Activated effector memory CD4-positive, alpha-beta T cell treated with Interleukin-2 at 50 U/mL for 16 hours (primary cell): ENCODE measurements around the gene NUDT3.
A peak's percentile ranks its signal among the peaks of the same experiment; 100 is the strongest.
"Not testable (repeated sequence)": the region's sequence is repeated elsewhere in the genome, so short reads cannot be mapped to it uniquely, and the experiment has no call there.

Experiments
- DNase-seq: peaks from one replicate; pipeline ENCODE4 v3.0.0-alpha.2; 2020

NUDT3 gene

DNA sequence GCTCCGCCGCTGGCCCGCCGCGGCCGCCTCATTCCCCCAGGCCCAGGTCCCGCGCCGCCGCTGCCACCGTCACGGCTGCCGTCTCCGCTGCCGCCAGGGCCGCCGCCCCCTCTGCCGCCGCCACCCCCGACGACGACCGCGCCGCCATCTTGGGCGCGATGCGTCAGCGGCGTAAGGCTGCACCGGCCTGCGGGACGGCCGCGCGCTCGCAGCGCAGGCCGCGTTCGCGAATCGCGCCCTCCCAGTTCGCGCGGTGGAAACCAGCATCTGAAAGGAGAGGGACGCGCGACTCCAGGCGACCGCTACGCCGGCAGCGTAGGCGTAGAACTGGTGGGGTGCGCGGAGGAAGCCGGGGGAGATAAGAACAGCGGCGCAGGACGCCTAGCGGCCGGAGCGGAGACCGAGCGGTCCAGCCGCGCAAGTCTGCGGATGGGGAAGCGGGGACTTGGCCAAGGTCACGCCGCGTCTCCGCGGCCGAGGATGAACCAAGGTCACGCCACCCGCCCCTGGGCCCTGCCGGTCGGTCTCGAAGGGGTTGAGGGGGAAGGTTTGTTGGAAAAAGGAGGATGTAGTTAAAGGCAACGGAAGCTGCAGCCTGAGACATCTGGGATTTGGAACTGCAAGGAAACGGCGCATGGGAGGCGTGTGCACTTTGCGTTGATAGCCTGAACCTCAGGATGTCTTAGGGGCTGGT lies at the start of gene NUDT3:
Gene NUDT3, minus strand, starts transcription at position 173 of the 694 bp plus-strand sequence. CDS start 307 bp downstream, outside the sequence.
- peak; percentile 92 for DNase-seq

DNA sequence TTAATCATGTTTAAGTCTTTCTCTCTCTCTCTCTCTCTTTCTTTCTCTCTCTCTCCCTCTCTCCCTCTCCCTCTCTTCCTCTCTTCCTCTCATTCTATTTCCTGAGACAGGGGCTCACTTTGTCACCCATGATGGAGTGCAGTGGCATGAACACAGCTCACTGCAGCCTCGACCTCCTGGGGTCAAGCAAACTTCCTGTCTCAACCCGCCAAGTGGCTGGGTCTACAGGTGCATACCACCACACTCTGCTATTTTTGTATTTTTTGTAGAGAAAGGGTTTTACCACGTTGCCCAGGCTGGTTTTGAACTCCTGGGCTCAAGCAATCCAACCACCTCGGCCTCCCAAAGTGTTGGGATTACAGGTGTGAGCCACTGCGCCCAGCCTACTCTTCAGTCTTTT lies 49.1 kb upstream of the NUDT3 start:
- no peak for DNase-seq

DNA sequence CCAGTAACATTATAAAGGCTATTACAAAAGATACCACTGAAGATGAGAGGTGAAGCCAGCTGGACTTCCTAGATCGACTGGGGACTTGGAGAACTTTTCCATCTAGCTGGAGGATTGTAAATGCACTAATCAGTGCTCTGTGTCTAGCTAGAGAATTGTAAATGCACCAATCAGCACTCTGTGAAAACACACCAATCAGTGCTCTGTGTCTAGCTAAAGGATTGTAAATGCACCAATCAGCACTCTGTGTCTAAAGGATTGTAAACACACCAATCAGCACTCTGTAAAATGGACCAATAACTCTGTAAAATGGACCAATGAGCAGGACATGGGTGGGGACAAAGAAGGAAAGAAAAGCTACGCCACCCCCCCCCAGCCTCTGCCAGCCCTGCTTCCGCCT lies 47.0 kb upstream of the NUDT3 start:
- DNase-seq, result no peak

DNA sequence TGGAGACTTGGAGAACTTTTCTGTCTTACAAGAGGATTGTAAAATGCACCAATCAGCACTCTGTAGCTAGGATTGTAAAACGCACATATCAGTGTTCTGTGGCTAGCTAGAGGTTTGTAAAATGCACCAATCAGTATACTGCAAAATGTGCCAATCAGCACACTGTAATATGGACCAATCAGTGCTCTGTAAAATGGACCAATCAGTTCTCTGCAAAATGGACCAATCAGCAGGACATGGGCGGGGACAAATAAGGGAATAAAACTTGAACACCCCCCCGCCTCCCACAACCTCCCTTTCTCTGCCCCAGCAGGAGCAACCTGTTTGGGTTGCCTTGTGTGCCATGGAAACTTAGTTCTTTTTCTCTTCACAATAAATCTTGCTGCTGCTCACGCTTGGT lies 46.2 kb upstream of the NUDT3 start:
- no peak for DNase-seq

DNA sequence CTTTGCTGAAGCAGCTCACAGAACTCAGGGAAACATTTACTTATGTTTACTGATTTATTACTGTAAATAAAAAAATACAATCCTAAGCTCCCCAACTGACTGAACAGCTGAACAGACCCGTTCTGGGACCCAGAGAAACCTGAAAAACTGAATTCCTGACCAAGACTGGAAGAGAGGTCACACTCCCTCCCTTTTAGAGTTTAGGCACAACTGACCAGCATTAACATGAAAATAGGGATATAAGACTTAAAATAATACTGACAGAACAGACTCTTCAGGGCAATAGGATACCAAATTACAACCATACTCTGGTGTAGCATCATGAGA lies 45.1 kb upstream of the NUDT3 start:
- DNase-seq, result no peak

DNA sequence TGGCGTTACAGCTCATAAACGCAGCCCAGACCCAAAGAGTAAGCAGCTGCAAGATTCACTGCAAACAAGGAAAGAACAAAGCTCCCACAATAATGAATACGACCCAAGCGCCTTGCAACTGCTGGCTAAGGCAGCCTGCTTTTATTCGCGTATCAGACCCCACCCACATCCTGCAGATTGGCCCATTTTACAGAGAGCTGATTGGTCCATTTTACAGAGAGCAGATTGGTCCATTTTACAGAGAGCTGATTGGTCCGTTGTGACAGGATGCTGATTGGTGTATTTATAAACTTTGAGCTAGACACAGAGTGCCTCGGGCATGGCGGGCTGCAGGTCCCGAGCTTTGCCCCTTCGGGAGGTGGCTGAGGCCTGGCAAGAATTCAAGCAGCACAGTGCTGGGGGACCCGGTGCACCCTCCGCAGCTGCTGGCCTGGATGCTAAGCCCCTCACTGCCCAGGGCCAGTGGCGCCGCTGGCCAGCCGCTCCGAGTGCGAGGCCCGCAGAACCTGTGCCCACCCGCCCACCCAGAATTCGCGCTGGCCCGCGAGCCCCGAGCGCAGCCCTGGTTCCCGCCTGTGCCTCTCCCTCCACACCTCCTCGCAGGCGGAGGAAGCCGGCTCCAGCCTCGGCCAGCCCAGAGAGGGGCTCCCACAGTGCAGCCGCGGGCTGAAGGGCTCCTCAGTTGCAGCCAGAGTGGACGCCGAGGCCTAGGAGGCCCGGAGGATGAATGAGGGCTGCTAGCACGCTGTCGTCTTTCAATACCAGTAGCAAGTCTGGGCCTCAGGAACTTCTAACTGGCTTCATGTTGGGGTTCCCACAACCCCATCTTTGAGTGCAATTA lies 44.6 kb upstream of the NUDT3 start:
- DNase-seq, result no peak

DNA sequence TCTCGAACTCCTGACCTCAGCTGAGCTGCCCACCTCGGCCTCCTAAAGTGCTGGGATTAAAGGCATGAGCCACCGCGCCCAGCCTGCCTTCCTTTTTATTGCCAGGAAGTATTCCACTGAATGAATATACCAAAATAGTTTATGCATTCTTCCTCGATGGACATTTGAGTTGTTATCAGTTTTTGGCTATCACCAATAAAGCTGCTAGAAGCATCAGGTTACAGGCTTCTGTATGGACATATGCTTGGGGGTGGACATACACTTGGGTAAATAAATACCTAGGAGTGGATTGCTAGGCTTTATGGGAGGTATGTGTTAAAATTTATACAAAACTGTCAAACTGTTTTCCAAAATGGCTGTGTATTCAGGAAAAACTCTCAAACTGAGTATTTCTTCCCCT lies 43.4 kb upstream of the NUDT3 start:
- DNase-seq, result no peak

DNA sequence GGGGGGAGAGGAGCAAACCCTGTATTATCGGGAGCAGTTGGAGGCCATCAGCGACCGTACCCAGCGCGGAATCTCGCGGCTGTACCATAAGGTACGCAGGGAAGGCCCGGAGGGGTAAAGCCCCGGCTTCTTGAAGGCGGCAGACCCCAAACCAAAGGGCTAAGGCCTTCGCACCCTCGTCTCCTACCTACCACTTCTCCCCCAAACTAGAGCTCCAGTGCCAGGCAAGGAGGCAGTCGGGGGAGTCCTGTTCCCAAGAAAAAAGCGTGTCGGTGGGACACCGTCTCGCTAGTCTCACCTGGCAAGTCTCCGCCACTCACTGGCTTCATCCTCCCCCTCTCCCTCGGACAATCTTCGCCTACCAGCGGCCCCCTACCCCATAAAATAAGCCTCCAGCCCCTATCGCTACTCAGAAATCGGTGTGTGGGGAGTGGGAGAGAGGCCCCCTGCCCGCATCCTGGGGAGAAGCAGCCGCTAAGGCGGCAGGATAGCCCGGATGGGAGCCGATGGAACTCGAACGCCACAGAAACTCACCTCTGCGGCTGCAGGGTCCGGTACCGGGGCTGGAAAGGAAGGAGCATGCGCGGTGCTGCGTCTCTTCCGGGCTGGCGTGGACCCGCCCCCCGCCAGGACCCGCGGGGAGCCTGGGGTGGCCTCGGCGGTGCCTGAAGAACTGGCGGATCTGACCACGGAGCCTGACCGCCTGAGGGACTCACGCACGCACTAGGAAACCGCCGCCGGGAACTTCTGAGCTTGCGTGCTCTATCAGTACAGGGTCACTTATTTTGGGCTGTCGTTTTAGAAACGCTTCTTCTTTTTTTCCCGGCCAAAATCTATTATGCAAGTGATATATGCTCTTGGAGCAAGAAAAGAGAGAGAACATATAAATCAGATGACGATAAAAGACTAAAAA lies 33.3 kb upstream of the NUDT3 start, which contains the start of gene RPS10:
Gene RPS10, minus strand, starts transcription at position 572 of the 913 bp plus-strand sequence. CDS start 848 bp downstream, outside the sequence.
- DNase-seq, result peak; percentile 87

DNA sequence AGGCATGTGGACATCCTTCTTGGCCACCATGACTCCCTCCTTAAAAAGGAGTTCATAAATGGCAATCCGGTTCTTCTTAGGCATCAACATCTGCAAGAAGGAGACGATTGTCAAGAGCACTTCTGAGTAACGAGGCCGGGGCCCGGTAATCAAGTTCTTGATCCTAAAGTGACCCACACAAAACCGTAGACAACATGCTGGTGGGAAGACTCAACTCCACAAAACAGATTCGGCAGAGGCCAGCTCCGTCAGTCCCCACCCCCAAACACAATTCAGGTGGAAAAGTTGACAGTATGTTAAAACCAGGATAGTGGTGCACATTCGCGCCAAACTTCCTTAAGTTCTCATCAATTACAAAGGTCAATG lies 32.6 kb upstream of the NUDT3 start:
- no peak for DNase-seq

DNA sequence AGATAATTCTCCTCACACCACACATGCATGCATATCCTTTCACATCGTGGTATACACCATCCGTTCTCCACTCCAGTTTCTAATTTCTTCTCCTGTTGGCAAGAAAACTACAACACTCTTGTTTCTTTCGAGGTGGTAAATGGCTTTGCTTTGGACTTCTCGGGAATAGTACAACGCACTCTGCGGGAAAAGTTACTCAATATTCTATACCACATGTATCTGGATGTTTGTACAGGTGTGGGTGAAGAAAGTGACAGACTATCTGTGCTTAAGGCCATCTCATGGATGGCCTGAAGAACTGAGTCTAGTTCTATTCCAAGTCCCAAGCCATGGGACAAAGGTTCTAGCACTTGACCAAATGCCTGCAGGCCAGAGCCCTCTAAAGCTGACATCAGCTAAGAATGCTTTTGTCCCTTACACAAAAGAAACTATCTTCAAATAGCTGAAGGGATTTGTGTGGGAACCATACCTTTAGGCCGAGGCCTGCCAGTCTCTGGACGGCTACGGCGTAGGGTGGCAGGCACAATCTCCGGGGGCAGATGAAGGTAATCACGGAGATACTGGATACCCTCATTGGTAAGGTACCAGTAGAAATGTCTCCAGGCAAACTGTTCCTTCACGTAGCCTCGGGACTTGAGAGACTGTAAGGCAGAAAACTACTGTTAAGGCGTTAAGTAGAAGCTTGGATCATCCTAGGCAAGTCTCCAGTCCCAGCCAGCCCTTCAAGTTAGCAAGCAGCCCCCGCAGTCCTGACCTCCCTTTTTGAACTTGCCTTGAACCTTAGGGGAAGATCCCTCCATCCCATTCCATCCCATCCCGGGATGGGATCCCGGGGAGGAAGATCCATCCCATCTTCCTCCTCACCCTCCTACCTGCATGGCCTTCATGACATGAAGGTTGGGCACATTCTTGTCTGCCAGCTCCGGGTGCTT lies 32.0 kb upstream of the NUDT3 start:
- DNase-seq, result no peak

DNA sequence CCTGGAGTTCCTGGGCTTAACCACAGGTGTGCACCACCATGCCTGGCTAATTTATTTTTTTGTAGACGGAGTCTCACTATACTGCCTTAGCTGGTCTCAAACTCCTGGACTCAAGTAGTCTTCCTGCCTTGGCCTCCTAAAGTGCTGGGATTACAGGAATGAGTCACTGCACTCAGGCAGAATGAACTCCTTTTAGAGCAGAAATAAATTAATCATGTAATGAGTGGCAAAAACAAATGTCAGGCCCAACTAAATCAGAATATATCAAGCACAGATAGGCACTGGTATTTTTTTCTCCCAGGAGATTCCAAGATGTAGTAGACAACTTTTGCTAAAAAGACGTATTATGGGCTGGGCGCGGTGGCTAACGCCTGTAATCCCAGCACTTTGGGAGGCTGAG lies 30.8 kb upstream of the NUDT3 start:
- no peak for DNase-seq

DNA sequence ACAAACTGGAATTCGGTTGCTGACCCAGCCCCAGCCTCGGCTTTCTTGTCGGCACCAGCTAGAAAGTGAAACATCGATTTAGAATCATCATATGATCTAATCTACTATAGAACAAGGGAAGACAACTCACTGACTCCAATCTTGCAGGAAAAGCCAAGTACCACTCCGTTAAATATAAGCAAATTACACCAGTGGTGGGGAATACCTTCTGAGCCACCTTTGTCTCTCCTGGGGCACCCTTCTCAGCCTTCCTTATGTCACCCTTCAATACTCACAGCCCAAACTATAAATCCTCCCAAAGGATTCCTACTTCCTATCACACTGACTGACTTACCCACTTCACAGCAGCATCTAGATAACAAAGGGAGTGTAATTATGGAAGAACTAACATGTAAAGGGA lies 25.9 kb upstream of the NUDT3 start:
- no peak for DNase-seq

DNA sequence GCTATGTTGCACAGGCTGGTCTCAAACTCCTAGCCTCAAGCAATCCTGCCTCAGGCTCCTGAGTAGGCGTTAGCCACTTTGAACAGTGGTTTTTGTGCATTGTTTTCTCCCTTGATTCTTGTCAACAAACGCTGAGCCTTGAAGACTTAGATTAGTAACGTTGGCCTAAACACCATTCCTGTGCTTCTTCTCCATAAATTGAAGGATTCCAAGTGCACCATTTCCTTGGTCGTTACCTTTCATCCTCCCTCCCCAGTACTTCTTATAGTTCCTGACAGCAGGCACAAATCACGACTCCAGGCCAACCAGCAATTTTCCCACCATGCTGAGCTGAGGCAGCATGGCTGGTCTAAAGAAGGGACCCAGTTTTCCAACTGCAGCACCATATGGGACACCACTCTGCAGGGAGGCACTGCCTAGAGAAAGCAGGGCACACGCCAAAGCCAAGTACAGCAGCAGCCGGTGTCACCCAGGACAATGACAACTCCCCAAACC lies 24.5 kb upstream of the NUDT3 start:
- no peak for DNase-seq

DNA sequence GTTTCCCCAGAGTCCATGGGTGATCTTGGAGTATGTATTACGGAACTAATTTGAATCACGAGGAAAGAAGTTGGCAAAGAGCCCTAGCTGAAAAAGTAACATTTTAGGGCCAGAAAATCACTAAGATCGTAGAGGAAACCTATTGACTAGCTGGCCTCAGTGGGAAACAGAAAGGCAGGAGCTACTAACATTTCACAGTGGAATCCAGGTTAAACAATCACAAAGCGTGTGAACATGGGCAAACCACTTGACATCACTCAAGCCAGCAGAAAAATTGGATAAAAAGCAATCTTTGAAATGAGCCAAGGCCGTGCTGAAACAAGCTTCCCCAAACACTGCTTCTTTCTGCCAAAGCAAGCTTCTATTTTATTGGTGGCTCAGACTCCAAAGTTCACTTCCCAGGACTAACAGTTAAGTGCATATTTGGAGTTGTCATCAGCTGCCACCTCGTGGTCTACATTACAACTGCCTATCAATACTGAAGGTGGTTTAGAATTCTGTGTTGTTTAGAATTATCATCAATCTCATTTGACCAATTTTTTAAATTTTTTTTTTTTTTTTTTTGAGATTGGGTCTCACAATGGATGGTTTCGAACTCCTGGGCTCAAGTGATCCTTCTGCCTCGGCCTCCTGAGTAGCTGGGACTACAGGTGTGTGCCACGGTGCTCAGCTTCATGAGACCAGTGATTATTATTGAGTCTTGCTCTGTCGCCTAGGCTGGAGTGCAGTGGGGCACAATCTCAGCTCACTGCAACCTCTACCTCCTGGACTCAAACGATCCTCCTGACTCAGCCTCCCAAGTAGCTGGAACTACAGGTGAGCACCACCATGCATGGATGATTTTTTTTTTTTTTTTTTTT lies 22.8 kb upstream of the NUDT3 start:
- DNase-seq, result no peak

DNA sequence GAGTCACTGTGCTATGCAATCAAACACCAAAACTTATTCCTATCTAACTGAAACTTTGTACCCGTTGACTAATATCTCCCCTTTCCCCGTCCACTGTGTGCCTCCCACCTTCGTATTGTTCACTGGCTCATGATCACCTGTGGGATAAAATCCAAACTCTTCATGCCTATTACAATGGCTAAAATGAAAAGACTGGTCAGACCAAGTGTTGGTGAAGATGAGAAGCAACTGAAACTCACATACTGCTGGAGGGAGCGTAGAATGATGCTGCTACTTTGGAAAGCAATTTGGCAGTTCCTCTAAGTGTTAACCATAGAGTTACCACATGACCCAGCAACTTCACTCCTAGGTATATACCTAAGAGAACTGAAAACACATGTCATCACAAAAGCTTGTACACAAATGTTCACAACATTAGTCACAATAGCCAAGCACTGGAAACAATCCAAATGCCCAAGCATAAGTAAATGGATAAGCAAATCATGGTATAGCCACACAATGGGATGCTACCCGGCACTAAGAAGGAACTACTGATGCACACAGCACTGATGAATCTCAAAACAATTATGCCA lies 20.3 kb upstream of the NUDT3 start:
- DNase-seq, result no peak

DNA sequence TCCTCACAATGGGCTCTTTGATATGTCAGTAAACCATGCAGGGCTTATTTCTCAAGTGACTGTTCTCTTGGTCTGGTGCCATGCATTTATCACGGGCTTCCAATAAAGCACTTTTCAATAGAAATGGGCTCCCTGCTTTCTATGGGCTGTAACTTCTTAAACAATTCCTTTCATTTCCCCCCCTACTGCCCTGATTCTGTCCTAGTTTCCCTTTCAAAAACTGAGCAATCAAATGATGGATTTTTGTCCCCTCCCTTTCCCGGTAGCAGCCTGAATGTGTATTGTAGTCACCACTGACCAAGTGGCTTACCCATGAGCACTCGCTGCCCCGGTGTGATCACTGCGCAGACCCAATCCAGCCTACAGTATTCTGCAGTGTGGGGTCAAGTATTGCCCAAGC lies 19.5 kb upstream of the NUDT3 start:
- no peak for DNase-seq

DNA sequence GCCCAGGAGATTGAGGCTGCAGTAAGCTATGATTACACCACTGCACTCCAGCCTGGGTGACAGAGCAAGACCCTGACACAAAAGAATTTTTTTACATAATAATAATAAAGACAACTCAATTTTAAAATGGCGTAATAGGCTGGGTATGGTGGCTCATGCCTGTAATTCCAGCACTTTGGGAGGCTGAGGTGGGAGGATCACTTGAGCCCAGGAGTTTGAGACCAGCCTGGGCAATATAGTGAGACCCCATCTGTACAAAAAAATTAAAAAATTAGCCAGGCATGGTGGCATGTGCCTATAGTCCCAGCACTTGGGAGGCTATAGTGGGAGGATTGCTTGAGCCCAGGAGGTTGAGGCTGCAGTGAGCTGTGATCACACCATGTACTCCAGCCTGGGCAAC lies 15.4 kb upstream of the NUDT3 start:
- not testable (repeated sequence) for DNase-seq

DNA sequence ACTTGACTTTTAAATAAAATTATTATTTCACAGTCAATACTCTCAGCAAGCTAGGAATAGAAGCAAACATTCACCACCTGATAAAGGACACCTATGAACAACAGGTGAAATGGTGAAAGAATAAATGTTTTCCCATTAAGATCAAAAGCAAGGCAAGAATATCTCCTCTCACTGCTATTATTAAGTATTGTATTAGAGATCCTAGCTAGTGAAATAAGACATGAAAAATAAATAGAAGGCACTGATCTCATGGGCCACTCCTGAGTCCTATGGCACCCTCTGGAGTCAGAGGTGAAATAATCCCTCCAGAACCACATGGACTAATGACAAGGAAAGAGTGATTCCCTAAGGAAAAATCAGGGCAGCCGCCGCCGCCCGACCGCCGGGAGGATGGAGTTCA lies 4.0 kb upstream of the NUDT3 start:
- DNase-seq, result no peak

DNA sequence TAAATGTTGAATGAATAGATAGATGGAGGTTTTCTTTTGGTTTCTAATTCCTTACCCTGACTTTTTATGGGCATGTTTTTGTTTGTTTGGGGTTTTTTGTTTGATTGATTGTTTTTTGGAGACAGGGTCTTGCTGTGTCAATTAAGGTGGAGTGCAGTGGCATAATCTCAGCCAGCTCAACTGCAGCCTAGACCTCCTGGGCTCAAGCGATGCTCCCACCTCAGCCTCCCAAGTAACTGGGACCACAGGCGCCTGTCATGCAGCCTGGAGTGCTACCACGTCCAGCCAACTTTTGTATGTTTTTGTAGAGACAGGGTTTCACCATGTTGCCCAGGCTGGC lies 1.5 kb upstream of the NUDT3 start:
- no peak for DNase-seq

DNA sequence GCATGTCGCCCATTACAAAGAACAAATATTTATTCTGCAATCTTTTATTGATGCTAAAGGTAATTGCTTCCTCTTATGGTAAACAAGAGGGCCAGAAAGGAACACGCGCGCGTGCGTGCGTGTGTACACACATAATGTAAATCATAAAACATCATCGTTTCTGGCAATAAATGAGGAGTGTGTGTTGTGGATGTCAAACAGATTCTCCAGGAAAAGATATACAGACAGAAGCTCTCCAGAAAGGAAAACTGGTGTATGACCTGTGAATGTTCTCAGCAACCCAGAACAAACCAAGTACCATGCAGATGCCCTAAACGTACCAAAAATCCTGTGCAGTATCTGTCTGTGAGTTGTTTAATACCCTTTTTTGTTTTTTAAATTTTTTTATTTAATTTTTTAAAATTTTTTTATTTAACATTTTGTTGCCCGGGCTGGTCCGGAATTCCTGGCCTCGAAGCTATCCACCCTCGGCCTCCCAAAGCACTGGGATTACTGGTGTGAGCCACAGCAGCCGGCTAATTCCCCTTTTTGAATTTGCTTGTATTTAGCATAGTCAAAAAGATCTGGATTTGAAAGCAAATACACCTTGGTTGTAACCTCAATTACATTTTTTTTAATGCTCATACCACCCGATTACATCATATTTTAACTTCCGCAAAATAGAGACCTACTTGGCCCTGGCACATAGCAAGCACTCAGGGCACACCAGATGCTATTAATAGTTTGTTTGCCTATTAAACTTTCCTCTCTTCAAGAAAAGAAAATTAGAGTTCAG lies 909 bp upstream of the NUDT3 start:
- no peak for DNase-seq
